DND-41 (cell line): Measurements from ENCODE around the gene CEMP1.

Experiments used
- ATAC-seq: fragments of 200-7000 bp; cut with Tn5 transposase; 3 replicates; pipeline ENCODE4 v1.9.1; 2021; ENCODE audit warnings: low read depth; ENCODE audit not compliant: insufficient read depth
- DNase-seq: peaks from one replicate; pipeline ENCODE4 v3.0.0-alpha.2; 2020
- H2AFZ ChIP-seq: 2 replicates; pipeline ENCODE4 v1.6.0; 2012; ENCODE audit warnings: low read depth, low read length
- H3K27ac ChIP-seq: 2 replicates; pipeline ENCODE4 v1.5.1; 2012; ENCODE audit warnings: low read length, inconsistent platforms
- H3K27me3 ChIP-seq: fragments of 200-600 bp; sonication (generic); 2 replicates; pipeline ENCODE4 v1.6.0; 2012; ENCODE audit warnings: low read length, mild to moderate bottlenecking, inconsistent platforms; ENCODE audit not compliant: insufficient read depth, poor library complexity
- H3K36me3 ChIP-seq: 2 replicates; pipeline ENCODE4 v1.5.1; 2012; ENCODE audit warnings: low read length, inconsistent platforms; ENCODE audit not compliant: insufficient read depth
- H3K4me1 ChIP-seq: 2 replicates; pipeline ENCODE4 v1.5.1; 2012; ENCODE audit warnings: mild to moderate bottlenecking, low read length; ENCODE audit not compliant: insufficient read depth
- H3K4me2 ChIP-seq: 2 replicates; pipeline ENCODE4 v1.6.0; 2012; ENCODE audit warnings: mild to moderate bottlenecking, moderate library complexity, low read length, inconsistent platforms; ENCODE audit not compliant: insufficient read depth
- H3K4me3 ChIP-seq, 2 experiments: fragments of 200-600 bp in 1 of 2; shearing (Covaris generic) in 1 of 2; 2 replicates each; pipeline ENCODE4 v1.5.1; 2012 to 2016; ENCODE audit warnings: inconsistent platforms in 2 of 2, low read length in 2 of 2, mild to moderate bottlenecking in 2 of 2, low read depth in 1 of 2, moderate library complexity in 1 of 2
- H3K79me2 ChIP-seq: 2 replicates; pipeline ENCODE4 v1.6.0; 2012; ENCODE audit warnings: low read length, inconsistent platforms; ENCODE audit not compliant: insufficient read depth
- H3K9ac ChIP-seq: 2 replicates; pipeline ENCODE4 v1.6.0; 2012; ENCODE audit warnings: low read depth, mild to moderate bottlenecking, inconsistent platforms, low read length, moderate library complexity
- H3K9me3 ChIP-seq: 2 replicates; pipeline ENCODE4 v1.5.1; 2012; ENCODE audit warnings: low read length, moderate library complexity, mild to moderate bottlenecking, inconsistent platforms; ENCODE audit not compliant: insufficient read depth, severe bottlenecking
- H4K20me1 ChIP-seq: 2 replicates; pipeline ENCODE4 v1.6.0; 2012; ENCODE audit warnings: low read length; ENCODE audit not compliant: insufficient read depth
- CTCF ChIP-seq: IDR thresholded peaks from 2 replicates; pipeline ENCODE4 v1.5.1; 2012; ENCODE audit warnings: borderline replicate concordance, low read length, moderate library complexity, mild to moderate bottlenecking; ENCODE audit not compliant: poor library complexity, severe bottlenecking; ENCODE audit errors: extremely low read depth
- EZH2 ChIP-seq: IDR thresholded peaks from 3 replicates; pipeline ENCODE4 v1.6.1; 2012; ENCODE audit warnings: borderline replicate concordance, low read depth, mild to moderate bottlenecking, moderate library complexity, low read length, inconsistent platforms; ENCODE audit not compliant: severe bottlenecking

CEMP1 gene

DNA sequence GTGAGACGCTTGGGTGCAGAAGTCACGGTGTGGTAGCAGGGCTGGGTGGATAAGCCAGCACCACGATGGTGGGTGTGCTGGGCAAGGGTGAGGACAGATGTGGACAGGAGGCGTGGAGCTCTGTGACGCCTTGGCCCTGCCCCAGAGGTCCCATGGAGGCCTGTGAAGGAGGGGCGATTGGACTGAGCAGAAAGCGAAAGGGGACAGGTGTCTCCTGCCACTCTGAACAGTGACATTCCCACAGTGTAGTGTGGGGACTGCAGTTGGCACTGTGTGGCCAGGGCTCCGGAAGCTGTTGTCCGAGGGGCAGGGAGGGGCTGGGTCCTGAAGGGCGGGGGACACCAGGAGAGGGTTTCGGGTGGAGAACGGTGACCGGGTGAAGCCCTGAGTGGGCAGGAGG lies 49.0 kb downstream of the CEMP1 start:
- H3K4me1 ChIP-seq, result no peaks in the 10 kb centered on the region
- no peaks in the 10 kb centered on the region for H3K9me3 ChIP-seq
- H2AFZ ChIP-seq, result no peak overlapping the region
- DNase-seq, result no peak
- peaks cover 86% of the 10 kb centered on the region for H4K20me1 ChIP-seq
- H3K4me3 ChIP-seq, result no peak overlapping the region
- H3K9ac ChIP-seq, result no peak overlapping the region
- H3K79me2 ChIP-seq, result peaks cover 84% of the 10 kb centered on the region
- no peak overlapping the region for H3K4me2 ChIP-seq
- H3K36me3 ChIP-seq, result peaks cover 7% of the 10 kb centered on the region; the same call in 1 of the 2 replicates
- no peak for TF ChIP-seq EZH2
- TF ChIP-seq CTCF, result no peak
- ATAC-seq, result no peak
- H3K27me3 ChIP-seq, result no peaks in the 10 kb centered on the region
- no peak overlapping the region for H3K27ac ChIP-seq

DNA sequence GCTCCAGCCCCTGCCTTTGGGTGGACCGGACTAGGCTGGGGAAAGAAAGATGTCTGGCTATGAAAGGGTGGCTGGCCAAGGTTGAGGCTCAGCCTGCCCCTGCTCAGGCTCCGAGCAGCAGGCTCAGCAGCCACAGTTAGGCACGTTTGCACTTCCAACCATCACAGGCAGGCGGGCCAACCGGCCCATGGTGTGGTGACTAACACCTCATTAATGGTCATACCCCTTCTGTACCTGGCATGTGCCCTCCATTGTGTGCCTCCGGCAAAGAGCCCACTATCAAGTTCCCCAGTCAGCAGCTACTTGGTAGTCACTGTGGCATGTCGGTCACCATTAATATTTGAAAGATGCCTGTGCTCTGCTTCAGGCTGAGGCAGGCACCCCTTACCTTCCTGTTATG lies 49.5 kb downstream of the CEMP1 start:
- peaks cover 1% of the 10 kb centered on the region for H3K4me1 ChIP-seq
- no peak for ATAC-seq
- peaks cover 7% of the 10 kb centered on the region; the same call in 1 of the 2 replicates for H3K36me3 ChIP-seq

GRCh38 chr16:2480948-2481347 lies 50.3 kb downstream of the CEMP1 start:
- Histone ChIP-seq H3K36me3 (peaks cover 7% of the 10 kb centered on the region; the same call in 1 of the 2 replicates), H3K9me3 (no peaks in the 10 kb centered on the region), H2AFZ (no peak overlapping the region), H3K27me3 (no peaks in the 10 kb centered on the region), H3K79me2 (peaks cover 86% of the 10 kb centered on the region), H3K27ac (no peak overlapping the region), H3K9ac (no peak overlapping the region), H4K20me1 (peaks cover 84% of the 10 kb centered on the region), H3K4me3 (no peak overlapping the region), H3K4me2 (no peak overlapping the region), H3K4me1 (peaks cover 9% of the 10 kb centered on the region)
- TF ChIP-seq EZH2 (no peak), CTCF (no peak)
- ATAC-seq (no peak), DNase-seq (no peak)

More for the DNA sequence above, 49.5 kb downstream of the CEMP1 start:
- no peak for DNase-seq
- Histone ChIP-seq H2AFZ (no peak overlapping the region), H3K4me2 (no peak overlapping the region), H3K27me3 (no peaks in the 10 kb centered on the region), H3K27ac (no peak overlapping the region), H3K79me2 (peaks cover 84% of the 10 kb centered on the region), H4K20me1 (peaks cover 84% of the 10 kb centered on the region), H3K9ac (no peak overlapping the region), H3K4me3 (no peak overlapping the region), H3K9me3 (no peaks in the 10 kb centered on the region)
- TF ChIP-seq CTCF (no peak), EZH2 (no peak)
